Gastrocnemius medialis (tissue), 4 donors: ENCODE results near the gene GNG10. TPM values are rescaled to one million over a fixed set of nuclear protein-coding genes. Genes with fewer than 3 reads are reported as not detected.

ENCODE experiments used
- ATAC-seq, 2 donors: fragments of 150-250 bp; one replicate each; pipeline ENCODE4 v1.9.1; 2016
- DNase-seq, 2 donors: peaks; one replicate each; pipeline ENCODE4 v3.0.0-alpha.2; 2019
- H3K27ac ChIP-seq, 4 donors: fragments of 200-600 bp; sonication (generic); 1 replicate in 1 of 4; 2 replicates in 3 of 4; pipeline ENCODE4 v1.5.1; 2016 to 2018; ENCODE audit warnings: mild to moderate bottlenecking in 2 of 4, moderate library complexity in 1 of 4
- H3K27me3 ChIP-seq, 3 donors: fragments of 200-600 bp; sonication (generic) in 2 of 3; 1 replicate in 1 of 3; 2 replicates in 2 of 3; pipeline versions ENCODE4 v1.5.1 to v1.6.0; 2016 to 2019; ENCODE audit warnings: mild to moderate bottlenecking in 1 of 3, moderate library complexity in 1 of 3
- H3K36me3 ChIP-seq, 2 donors: fragments of 200-600 bp; sonication (generic) in 1 of 2; one replicate each; pipeline ENCODE4 v1.5.1; 2017 to 2018
- H3K4me1 ChIP-seq, 2 donors: fragments of 200-600 bp; sonication (generic) in 1 of 2; one replicate each; pipeline ENCODE4 v1.5.1; 2016 to 2017; ENCODE audit warnings: mild to moderate bottlenecking in 2 of 2
- H3K4me3 ChIP-seq, 4 donors: fragments of 200-600 bp; sonication (generic) in 3 of 4; 1 replicate in 1 of 4; 2 replicates in 3 of 4; pipeline ENCODE4 v1.5.1; 2016 to 2019; ENCODE audit warnings: mild to moderate bottlenecking in 2 of 4
- H3K9me3 ChIP-seq, 3 donors: fragments of 200-600 bp; sonication (generic) in 2 of 3; 1 replicate in 1 of 3; 2 replicates in 2 of 3; pipeline ENCODE4 v1.5.1; 2016 to 2019
- CTCF ChIP-seq, 5 experiments: fragments of 450-650 bp in 3 of 5; fragments of 200-600 bp in 2 of 5; sonication (generic) in 2 of 5; IDR thresholded peaks in 4 of 5; conservative IDR thresholded peaks in 1 of 5; 1 replicate in 4 of 5; 2 replicates in 1 of 5; pipeline ENCODE4 v1.5.1; 2016 to 2019; ENCODE audit warnings: antibody characterized with exemption in 5 of 5, mild to moderate bottlenecking in 3 of 5, moderate library complexity in 3 of 5
- POLR2A ChIP-seq, 2 donors: fragments of 450-650 bp; IDR thresholded peaks; one replicate each; pipeline ENCODE4 v1.6.1; 2017; ENCODE audit warnings: antibody characterized with exemption in 2 of 2, mild to moderate bottlenecking in 2 of 2, moderate library complexity in 2 of 2
- in situ Hi-C, 4 donors: fragments of 200-750 bp; cut with MboI; loops; one replicate each; pipeline versions ENCODE4 v1.15.0 to v1.8.0; 2017; ENCODE audit warnings: low sequenced_read_pairs in 4 of 4
- intact Hi-C: fragments of 100-400 bp; cut with DNase I; formaldehyde crosslinking; loops from one replicate; pipeline ENCODE4 v1.15.1; 2023; ENCODE audit warnings: low total_unique reads
- total RNA-seq, 4 donors: library from RNA; depleted of rRNA; stranded (reverse); fragments of >200 nt; gene quantifications; one replicate each; pipeline versions ENCODE4 v1.1.0 to v1.2.3, GENCODE V29; 2016

GNG10 gene
- total RNA-seq, 4 donors from 2014 or later = 14.9 to 27.2 (median 18.3) TPM

GRCh38 chr9:111658943-111659342, 2.5 kb upstream of the GNG10 start:
- DNase-seq (no peak), ATAC-seq (no peak)
- in situ Hi-C loops = no loop called here
- H3K27ac ChIP-seq = no peak overlapping the region
- TF ChIP-seq POLR2A (IDR thresholded peaks at IDR 0.05) = no peak
- TF ChIP-seq CTCF (IDR thresholded peaks at IDR 0.05 in 4 of 5, conservative IDR thresholded peaks at IDR 0.05 in 1 of 5) = no peak
- no peak overlapping the region for H3K4me3 ChIP-seq
- intact Hi-C loops = no loop called here
- H3K27me3 ChIP-seq = no peaks in the 10 kb centered on the region
- H3K9me3 ChIP-seq = no peaks in the 10 kb centered on the region
- peaks cover 11 to 12% of the 10 kb centered on the region in 2 donors for H3K4me1 ChIP-seq
- peaks cover 0 to 1% of the 10 kb centered on the region in 2 donors for H3K36me3 ChIP-seq

GRCh38 chr9:111659691-111660090, 1.7 kb upstream of the GNG10 start:
- Histone ChIP-seq H3K36me3 (no peaks in the 10 kb centered on the region), H3K27ac (no peak overlapping the region), H3K4me1 (peaks cover 11 to 12% of the 10 kb centered on the region in 2 donors), H3K27me3 (no peaks in the 10 kb centered on the region), H3K4me3 (no peak overlapping the region), H3K9me3 (no peaks in the 10 kb centered on the region)
- DNase-seq (no peak), ATAC-seq (no peak)
- intact Hi-C loops (no loop called here), in situ Hi-C loops (no loop called here)
- TF ChIP-seq CTCF (IDR thresholded peaks at IDR 0.05 in 4 of 5, conservative IDR thresholded peaks at IDR 0.05 in 1 of 5) = no peak
- no peak for TF ChIP-seq POLR2A (IDR thresholded peaks at IDR 0.05)

- Histone ChIP-seq H3K27ac (peak overlapping the region; percentile 20 to 67 (median 59)), H3K9me3 (no peaks in the 10 kb centered on the region), H3K27me3 (no peaks in the 10 kb centered on the region), H3K4me1 (peaks cover 11 to 12% of the 10 kb centered on the region in 2 donors), H3K4me3 (peak overlapping the region; percentile 64 to 87 (median 73)), H3K36me3 (no peaks in the 10 kb centered on the region)
- intact Hi-C loops = loop anchor here (1.0 kb wide), 1 partner anchor 31 kb away; the partner anchor contains the start of gene DNAJC25
- in situ Hi-C loops = no loop called here
- TF ChIP-seq CTCF (IDR thresholded peaks at IDR 0.05 in 4 of 5, conservative IDR thresholded peaks at IDR 0.05 in 1 of 5) (no peak), POLR2A (IDR thresholded peaks at IDR 0.05) (no peak)
- ATAC-seq = peak; percentile 51 to 67
- peak in 1 of 2 donors; percentile 12 for DNase-seq
Observed at GRCh38 chr9:111661802-111662521, 557 bp downstream of the GNG10 start.

GRCh38 chr9:111662576-111663300, 1.3 kb downstream of the GNG10 start:
- ATAC-seq (no peak), DNase-seq (no peak)
- intact Hi-C loops (no loop called here), in situ Hi-C loops (no loop called here)
- Histone ChIP-seq H3K27ac (no peak overlapping the region), H3K36me3 (peaks cover 0 to 5% of the 10 kb centered on the region in 2 donors), H3K4me1 (peaks cover 11 to 12% of the 10 kb centered on the region in 2 donors), H3K4me3 (peak overlapping the region; percentile 64 to 87 (median 73)), H3K27me3 (no peaks in the 10 kb centered on the region), H3K9me3 (no peaks in the 10 kb centered on the region)
- TF ChIP-seq POLR2A (IDR thresholded peaks at IDR 0.05) (no peak), CTCF (IDR thresholded peaks at IDR 0.05 in 4 of 5, conservative IDR thresholded peaks at IDR 0.05 in 1 of 5) (no peak)
